Activated CD8-positive, alpha-beta memory T cell treated with anti-CD3 and anti-CD28 coated beads for 36 hours (primary cell): Measurements from ENCODE around the gene DHX15. TPM values are rescaled to one million over a fixed set of nuclear protein-coding genes. Genes with fewer than 3 reads are reported as not detected.

Experiments
- CTCF ChIA-PET: fragments of 350-600 bp; sonication (Branson Sonifier 250); formaldehyde crosslinking; loops from one replicate; lab custom pipeline; 2021; ENCODE audit warnings: antibody characterized with exemption; lab: Charles Lee
- POLR2A ChIA-PET: fragments of 350-600 bp; sonication (Branson Sonifier 250); formaldehyde crosslinking; loops from one replicate; lab custom pipeline; 2021; ENCODE audit warnings: antibody characterized with exemption; lab: Charles Lee
- total RNA-seq, 2 experiments: library from RNA; stranded (reverse); gene quantifications; one replicate each; pipeline ENCODE4 v1.2.3, GENCODE V29; 2021

The DHX15 gene
- total RNA-seq, 2 experiments from 2014 or later, result 222 to 226 TPM

DNA sequence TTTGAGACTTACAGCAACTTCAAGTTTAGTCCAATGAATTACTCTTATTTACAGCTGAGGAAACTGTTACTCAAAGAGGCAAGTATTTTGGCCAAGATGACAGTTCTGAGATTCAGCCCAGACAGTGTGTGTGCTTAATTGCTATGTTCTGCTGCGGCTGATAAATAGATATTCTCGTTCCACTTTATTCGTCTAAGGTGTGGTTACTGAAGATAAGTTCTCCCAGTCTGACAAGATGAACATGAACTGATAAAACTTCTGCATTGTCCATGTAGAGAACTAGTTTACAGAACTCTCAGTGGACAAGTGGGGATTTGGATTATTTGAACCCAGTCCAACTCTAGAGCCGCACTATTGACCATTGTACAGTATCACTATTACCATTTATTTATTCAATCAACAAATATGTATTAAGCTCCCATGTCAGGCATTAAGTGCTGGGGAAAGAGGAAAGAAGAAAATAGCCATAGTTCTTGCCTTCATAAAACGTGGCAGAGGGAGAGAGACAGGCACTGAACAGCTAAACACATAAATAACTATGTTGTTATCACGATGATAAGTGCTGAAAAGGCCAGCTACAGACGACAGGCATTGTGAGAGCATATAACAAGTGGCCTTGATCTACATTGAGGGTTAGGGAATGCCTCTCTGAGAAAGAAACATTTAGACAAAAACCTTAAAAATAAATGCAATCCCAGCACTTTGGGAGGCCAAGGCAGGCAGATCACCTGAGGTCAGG lies 4.0 kb upstream of the DHX15 start:
- CTCF ChIA-PET, result no interaction called here
- POLR2A ChIA-PET, result no interaction called here

DNA sequence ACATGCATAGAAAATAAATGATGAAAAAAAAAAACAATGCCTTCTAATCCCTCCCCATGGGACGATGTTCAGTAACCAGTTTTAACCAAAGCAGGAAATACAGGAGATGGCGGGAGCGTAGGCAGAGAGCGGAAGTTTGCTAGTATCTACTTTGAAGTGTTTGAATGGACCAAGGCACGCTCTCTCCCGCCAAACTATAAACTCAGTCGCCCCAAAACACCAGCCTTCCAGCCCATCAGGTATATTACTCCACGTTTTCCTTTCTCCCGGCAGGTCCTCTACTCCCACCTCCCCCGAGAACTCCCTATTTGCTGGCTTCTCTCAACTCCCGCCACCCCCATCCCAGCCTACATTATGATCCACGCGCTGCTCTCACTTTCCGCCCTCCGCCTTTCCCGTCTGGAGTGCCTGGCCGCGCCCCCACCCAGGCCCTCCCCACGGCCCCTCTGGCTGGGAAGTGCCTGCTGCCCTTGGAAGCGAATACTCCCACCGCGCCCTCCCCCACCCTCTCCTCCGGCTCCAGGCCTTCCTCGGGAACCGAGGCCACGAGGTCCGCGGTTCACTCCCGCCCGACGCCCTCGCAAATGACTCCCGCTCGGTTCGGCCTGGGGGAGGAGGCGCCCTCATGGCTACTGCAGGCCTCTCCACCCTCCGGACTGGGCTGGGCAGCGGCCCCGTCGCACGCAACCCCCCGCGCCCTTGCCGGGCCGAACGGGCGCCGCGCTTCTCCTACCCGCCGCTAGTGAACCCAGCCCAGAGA lies 723 bp downstream of the DHX15 start:
- CTCF ChIA-PET, result interaction anchor here (1.0 kb wide), 1 partner anchor 110 kb away, joined by 3 read pairs; no protein-coding TSS in a partner anchor
- POLR2A ChIA-PET, result interaction anchor here (0.9 to 1.4 kb wide), 5 partner anchors 8 to 113 kb away, joined by 3 to 6 read pairs (median 4); no protein-coding TSS in a partner anchor

DNA sequence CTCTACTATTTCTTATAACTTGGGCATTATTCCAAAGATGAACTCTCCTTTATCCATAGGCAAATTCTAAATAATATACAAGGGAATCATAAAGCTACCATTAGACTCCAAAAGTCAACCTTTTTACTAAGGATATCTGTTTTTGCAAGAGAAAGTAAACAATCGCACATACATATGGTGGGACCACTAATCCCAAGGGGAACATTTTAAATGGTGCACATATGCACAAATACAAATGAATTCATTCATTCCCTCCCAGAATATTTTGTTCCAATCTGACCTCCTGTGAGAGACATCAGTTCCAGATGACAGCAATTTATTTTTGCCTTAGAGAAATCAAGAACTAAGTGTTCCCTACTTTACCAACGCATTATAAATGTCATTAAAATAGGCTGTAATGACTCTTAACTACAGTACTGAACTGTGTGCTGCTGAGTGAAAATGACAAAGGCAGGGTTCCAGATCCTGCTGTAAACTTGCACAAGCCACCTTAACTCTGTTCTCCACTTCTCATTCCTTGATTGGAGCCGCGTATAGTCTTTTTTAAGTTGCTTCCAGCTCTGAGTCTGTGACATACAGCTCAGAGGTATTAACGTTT lies 2.0 kb downstream of the DHX15 start:
- POLR2A ChIA-PET, result no interaction called here

DNA sequence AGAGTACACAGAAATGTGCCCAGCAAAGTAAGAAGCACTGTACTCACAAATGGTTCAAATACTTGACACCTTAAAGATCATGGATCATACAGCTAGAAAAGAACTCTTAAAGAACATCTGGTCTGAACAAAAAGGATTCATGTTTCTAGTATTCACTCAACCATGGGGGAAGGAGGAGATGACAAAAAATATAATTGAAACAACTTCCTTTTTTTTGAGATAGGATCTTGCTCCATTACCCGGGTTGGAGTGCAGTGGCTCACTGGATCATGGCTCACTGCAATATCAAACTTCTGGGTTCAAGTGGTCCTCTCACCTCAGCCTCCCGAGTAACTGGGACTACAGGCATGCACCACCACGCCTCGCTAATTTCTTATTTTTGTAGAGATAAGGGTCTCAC lies 6.0 kb downstream of the DHX15 start:
- CTCF ChIA-PET, result no interaction called here

More for the DNA sequence above, 2.0 kb downstream of the DHX15 start:
- CTCF ChIA-PET, result no interaction called here

DNA sequence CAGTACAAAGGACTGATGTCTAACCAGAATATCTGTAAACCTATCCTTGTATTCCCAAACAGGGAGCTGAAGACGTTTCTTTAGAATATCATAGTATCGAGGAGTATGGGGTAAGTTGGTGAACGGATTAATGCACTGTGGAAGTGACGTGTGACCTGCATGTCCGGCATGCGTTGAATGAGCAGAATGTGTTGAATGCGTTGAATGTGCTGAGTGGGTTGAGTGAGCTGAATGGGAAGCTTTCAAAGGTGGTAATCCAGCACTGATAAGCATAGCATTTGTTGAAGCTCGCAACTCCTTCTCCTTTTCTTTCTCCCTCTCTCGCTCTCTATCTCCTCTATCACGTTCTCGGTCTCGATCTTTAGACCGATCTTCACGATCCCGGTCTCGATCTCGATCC lies 8.1 kb downstream of the DHX15 start:
- ChIA-PET POLR2A (interaction anchor here (1.7 kb wide), 1 partner anchor 8 kb away, joined by 4 read pairs; the partner anchor contains the start of gene DHX15), CTCF (interaction anchor here (0.8 to 1.5 kb wide), 2 partner anchors 8 to 14 kb away, joined by 3 read pairs; no protein-coding TSS in a partner anchor)

More for the DNA sequence above, 6.0 kb downstream of the DHX15 start:
- POLR2A ChIA-PET, result no interaction called here

DNA sequence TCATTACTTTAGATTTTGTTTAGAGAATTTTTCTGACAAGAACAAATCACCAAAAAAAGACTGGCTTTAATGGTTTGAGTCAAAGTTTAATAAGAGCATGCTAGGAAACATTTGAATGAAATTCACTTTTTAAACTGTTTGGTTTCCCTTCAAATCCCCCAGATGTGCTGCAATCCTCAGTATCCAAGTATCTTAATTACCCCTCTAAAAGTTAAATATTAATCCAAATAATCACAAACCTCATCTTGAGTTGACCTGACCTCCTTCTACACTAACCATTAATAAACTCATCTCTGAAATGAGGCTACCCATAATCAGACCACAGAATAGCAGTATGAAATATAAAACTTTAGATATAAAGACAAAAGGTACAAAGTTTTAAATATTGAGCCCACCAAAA lies 10.1 kb downstream of the DHX15 start:
- POLR2A ChIA-PET, result interaction anchor here (0.7 kb wide), 1 partner anchor 152 kb away, joined by 4 read pairs; no protein-coding TSS in a partner anchor
- CTCF ChIA-PET, result no interaction called here

GRCh38 chr4:24573582-24573981 lies 10.8 kb downstream of the DHX15 start:
- POLR2A ChIA-PET, result interaction anchor here (0.9 kb wide), 1 partner anchor 11 kb away, joined by 4 read pairs; the partner anchor contains the start of gene DHX15
- CTCF ChIA-PET, result interaction anchor here (0.6 kb wide), 1 partner anchor 16 kb away, joined by 3 read pairs; no protein-coding TSS in a partner anchor

GRCh38 chr4:24570574-24571236 lies 13.6 kb downstream of the DHX15 start:
- ChIA-PET POLR2A (no interaction called here), CTCF (interaction anchor here (1.3 kb wide), 1 partner anchor 9 kb away, joined by 3 read pairs; no protein-coding TSS in a partner anchor)

DNA sequence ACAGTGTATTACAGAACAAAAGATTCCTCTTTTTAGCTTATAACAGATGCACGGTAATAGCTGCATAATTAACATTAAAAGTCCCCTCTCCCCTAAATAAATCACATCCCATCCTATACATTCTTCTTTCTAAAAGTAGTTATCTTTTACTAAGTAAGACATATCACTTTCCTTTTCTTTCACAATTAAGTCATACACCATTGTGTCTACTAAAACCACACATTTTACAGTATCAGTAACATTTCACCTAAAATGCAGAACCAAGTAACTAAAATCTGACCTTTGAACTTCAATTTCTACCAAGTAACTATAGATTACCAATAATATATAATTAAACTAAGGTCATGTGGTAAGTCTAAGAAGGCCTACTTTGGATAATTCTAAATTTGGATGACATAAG lies 14.2 kb downstream of the DHX15 start:
- POLR2A ChIA-PET, result no interaction called here
- CTCF ChIA-PET, result interaction anchor here (1.3 kb wide), 1 partner anchor 8 kb away, joined by 3 read pairs; no protein-coding TSS in a partner anchor

- ChIA-PET POLR2A (no interaction called here), CTCF (interaction anchor here (1.3 kb wide), 1 partner anchor 8 kb away, joined by 3 read pairs; no protein-coding TSS in a partner anchor)
Measured at GRCh38 chr4:24569662-24570061, 14.7 kb downstream of the DHX15 start.

DNA sequence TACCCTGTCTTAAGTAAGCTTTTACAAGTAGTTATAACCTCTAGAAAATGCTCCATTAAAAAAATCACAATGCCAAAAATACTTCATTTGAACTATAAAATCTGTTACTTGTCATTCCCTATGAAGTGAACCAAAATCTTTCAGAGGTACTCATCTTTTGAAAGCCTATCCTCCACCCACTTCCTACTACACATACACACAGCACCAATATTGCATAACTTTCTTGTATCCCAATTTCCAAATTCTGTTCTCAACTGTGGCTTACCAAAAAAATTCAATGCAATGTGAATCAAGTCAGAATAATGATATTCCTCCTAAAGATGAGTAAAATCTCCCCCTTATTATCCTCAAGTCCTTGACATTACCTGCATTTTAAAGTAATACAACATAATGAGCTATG lies 15.9 kb downstream of the DHX15 start:
- POLR2A ChIA-PET, result no interaction called here
- CTCF ChIA-PET, result interaction anchor here (1.1 kb wide), 1 partner anchor 7 kb away, joined by 3 read pairs; no protein-coding TSS in a partner anchor

DNA sequence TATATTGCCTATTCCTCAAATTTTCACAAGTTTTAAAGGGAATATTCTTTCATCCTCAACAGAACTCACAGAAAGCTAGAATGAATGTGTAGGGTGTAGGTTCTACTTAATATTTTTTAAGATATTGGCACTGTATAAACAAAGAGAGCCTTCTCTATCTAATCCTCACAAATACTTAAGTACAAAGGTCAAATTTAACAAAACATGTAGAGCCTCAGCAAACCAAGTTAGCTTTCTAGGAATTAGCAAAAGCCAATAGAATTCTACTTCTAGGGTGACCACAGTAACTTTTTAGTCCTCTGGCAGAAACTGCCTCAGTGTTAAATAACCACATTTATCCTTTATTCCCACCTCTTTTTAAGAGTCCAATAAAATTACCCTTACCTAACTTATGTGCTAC lies 19.3 kb downstream of the DHX15 start:
- POLR2A ChIA-PET, result no interaction called here

DNA sequence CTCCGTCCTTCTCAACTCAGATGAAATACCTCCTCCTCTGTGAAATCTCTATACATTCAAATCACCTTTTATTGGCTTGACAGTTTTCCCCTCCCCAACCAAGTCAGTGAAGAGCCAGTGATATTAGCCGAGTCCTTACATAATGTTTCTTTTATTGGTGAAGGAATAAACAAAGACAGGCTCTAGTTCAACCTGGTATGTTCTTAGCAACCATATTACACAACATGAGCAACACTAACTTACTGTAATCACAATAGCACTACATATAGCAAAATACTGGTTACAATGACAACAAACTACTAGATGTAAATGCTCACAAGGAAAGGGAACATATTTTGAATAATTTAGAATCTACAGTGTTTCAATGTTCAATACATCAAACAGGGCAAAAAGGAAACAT lies 19.9 kb downstream of the DHX15 start:
- ChIA-PET CTCF (no interaction called here), POLR2A (no interaction called here)

More for the DNA sequence above, 19.3 kb downstream of the DHX15 start:
- CTCF ChIA-PET, result no interaction called here

DNA sequence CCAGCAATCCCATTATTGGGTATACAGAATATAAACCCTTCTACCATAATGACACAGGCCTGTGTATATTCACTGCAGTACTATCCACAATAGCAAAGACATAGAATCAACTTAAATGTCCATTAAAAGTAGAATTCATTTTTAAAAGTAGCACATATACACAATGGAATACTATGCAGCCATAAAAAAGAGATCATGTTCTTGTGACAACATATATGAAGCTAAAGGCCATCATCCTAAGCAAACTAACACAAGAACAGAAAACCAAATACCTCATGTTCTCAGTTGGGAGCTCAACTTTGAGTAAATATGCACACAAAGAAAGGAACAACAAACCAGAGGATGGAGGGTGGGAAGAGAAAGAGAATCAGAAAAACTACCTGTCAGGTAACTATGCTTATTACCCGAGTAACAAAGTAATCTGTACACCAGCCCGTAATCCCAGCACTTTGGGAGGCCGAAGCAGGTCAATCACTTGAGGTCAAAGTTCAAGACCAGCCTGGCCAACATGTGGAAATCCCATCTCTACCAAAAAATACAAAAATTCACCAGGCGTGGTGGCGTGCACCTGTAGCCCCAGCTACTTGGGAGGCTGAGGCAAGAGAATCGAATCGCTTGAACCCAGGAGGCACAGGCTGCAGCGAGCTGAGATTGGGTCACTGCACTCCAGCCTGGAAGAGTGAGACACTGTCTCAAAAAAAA lies 22.8 kb downstream of the DHX15 start:
- ChIA-PET CTCF (interaction anchor here (1.0 kb wide), 2 partner anchors 9 to 14 kb away, joined by 3 read pairs; no protein-coding TSS in a partner anchor), POLR2A (no interaction called here)

DNA sequence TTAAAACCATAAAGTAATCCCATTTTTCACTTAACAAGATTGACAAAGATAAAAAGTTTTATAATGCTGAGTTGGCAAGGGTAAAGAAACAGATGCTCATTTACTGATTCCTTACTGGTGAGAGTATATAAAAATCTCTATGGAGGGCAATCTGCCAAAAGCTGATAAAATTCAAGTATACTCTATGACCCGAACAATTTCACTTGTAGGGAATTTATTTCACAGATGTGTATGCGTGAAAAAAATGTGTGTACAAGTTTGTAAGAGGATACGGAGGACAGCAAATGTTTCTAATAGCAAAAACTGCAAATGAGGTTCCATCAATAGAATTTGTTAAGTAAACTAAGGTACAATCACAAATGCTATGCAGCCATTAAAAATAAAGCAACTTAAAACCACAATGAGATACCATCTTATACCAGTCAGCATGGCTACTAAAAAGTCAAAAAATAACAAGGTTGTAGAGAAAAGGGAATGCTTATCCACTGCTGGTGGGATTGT lies 23.4 kb downstream of the DHX15 start:
- ChIA-PET POLR2A (no interaction called here), CTCF (no interaction called here)

GRCh38 chr4:24559889-24560288 lies 24.5 kb downstream of the DHX15 start:
- POLR2A ChIA-PET, result no interaction called here

DNA sequence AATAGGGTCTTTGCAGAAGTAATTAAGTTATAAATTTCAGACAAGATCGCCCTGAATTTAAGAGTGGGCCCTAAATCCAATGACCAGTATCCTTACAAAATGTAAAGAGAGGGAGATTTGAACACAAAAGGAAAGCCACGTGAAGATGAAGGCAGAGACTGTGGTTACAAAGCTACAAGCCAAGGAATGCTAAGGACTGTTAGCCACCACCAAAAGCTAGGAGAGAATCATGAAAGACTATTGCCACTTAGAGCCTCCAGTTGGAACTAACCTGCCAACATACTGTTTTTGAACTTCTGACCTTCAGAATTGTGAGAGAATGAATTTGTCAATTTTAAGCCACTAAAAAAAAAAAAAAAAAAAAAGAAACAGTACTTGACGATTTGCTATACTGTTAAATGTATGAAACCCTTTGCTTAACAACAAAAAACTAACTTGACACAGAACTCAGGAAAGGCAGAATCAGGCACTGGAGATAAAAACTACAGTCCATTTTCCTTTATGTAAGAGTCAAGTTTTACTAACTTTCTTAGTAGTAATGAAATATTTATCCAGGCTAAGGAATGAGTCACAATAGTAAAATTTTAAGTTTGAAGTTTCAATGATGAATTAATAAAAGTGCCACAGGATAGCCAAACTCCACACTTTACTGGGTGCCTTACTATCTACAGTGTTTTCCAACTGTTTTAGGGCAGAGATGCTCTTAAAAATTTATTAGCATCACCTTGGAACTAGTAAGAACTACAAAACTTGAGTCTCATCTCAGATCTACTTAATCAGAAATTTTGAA lies 25.1 kb downstream of the DHX15 start:
- ChIA-PET POLR2A (no interaction called here), CTCF (no interaction called here)

More at GRCh38 chr4:24559889-24560288, 24.5 kb downstream of the DHX15 start:
- CTCF ChIA-PET, result no interaction called here
